GM19043 (cell line): ENCODE data around the gene FYTTD1.

ENCODE experiments used
- ATAC-seq: cut with Tn5 transposase; IDR thresholded peaks from one replicate; pipeline ENCODE4 v1.9.1; 2021; ENCODE audit warnings: low read depth; ENCODE audit not compliant: unreplicated experiment

The FYTTD1 gene

DNA sequence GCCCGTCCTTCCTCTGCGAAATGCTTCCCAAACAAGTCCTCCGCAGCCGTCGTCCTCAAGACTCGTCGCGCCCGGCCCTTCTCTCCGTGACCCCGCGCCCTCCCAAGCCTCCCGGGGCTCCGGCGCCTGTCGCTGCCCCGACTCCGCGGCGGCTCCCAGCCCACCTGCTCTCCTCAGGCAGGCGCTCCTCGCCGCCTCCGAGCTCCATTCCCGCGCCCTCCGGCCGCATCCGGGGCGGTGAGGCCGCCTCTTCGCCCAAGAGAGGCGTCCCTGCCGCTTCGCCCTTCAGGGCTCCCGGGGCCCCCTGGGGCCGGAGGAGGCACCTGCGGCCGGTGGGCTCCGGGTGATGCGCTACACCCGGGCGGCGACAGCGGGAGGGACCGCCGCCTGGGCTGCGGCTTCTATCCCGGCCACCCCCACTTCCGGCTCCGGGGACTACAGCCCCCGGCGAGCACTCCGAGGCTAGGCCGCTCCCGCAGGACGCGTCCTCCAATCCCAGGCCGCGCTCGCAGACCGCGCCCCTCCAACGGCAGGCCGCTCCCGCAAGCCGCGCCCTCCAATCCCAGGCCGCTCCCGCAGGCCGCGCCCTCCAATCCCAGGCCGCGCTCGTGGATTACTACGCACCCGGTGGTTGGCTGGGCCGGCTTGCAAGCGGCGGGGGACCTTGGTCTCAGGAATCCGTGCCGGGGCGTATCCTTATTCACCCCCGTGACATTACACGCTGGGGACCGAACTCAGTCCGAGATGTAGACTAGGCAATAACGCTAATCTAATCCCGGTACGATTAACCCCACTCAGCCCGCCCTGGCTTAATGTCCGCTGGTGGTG lies 13.0 kb upstream of the FYTTD1 start, which contains the start of gene RUBCN:
Gene RUBCN, minus strand, starts transcription at position 414 of the 828 bp plus-strand sequence. Its CDS starts 185 bp downstream, at position 229.
- ATAC-seq, result peak; percentile 68

DNA sequence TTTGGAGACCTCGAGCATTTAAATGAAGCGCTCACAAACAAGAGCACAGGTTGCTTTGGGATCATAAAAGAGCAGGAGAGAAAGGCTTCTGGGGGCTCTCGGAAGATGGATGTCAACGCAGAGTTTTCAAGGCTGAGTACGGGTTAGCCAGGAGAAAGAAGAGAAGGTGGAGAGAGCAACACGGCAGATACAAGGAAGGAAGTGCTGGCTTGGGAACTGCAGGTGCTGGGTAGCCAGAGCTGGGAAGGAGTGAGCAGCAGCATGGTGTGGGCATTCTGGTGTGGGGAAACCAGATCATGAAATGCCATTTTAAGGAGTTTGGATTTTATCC lies 12.4 kb upstream of the FYTTD1 start:
- no peak for ATAC-seq

DNA sequence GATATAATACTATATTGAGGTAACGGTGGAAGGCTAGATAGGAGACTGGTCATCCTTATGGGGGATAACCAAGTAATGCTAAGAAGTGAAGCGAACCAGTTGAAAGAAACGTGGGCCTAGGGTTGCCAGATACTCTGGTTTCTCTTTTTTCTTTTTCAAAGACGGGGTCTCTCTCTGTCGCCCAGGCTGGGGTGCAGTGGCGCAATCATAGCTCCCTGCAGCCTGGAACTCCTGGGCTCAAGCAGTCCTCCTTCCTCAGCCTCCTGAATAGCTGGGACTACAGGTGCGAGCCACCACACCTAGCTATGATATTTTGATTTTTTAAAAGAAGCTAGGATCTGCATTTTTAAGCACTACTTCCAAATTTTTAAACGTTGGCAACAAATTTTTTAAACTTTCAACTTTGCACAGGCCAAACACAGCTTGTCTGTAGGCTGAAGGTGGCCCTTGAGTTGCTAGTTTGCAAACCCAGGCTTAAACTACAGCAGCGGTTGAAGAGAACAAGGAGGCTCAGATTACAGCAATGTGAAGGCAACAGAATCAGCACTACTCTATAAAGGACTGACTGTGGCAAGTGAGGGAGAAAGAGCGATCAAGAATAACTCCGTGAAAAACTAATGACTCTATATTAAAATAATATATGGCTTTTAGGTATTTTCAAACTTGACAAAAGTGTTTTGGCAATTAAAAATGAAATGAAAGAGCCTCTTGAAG lies 11.8 kb upstream of the FYTTD1 start:
- no peak for ATAC-seq

DNA sequence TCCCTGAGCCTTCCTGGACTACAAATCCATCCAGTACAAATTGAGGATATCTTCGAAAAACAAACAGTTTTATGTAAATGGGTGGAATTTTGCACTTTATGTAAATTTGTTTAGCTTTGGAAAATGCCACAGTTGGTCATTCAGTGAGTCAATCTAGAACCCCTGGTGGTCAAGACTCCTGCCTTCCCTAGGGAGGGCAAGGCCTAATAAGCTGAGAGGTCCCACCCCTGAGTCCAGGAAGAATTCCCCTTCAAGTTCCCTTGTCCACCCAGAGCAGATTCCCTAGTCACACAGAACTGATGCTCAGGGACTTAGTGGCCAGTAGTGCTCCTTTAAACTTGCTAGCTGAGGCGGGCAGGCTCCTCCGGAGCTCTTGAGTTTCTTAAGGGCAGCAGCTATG lies 6.9 kb upstream of the FYTTD1 start:
- ATAC-seq, result no peak

DNA sequence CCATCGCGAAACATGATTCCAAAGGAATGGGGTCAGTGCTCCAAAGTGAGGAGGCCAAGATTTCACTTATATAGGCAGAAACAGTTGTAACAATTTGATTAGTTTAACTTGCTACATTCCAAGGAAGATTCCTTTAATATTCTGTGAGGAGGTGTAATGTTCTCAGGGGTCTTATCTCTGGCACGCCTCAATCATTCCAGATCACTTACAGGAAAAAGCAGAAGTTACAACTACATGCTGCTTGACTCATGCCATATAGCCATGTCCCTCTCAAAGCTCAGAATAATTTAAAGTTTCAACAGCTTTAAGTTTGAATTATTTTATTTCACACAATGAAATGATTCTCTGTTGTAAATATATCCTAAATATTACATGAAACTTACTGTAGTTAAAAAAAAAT lies 3.5 kb upstream of the FYTTD1 start:
- ATAC-seq, result no peak

DNA sequence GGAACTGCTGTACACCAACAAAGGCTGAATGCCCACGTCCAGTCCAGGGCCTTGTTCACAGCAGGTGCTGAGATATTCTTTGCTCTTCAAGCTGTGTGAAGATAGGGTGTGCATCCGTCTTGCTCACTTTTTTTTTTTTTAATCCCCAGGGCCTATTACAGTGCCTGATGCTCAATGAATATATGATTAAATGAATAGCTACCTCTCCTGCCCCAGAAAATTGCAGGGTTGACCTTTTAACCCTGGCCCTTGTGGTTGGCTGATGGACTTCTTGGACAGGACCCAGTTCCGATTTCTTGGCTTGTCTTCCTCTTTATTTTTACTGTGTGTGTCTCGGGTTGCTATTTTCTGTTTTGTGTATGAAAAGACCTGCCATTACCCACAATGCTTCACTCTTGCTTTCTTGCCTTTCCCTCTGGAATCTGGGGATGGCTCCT lies 2.9 kb upstream of the FYTTD1 start:
- ATAC-seq, result no peak

DNA sequence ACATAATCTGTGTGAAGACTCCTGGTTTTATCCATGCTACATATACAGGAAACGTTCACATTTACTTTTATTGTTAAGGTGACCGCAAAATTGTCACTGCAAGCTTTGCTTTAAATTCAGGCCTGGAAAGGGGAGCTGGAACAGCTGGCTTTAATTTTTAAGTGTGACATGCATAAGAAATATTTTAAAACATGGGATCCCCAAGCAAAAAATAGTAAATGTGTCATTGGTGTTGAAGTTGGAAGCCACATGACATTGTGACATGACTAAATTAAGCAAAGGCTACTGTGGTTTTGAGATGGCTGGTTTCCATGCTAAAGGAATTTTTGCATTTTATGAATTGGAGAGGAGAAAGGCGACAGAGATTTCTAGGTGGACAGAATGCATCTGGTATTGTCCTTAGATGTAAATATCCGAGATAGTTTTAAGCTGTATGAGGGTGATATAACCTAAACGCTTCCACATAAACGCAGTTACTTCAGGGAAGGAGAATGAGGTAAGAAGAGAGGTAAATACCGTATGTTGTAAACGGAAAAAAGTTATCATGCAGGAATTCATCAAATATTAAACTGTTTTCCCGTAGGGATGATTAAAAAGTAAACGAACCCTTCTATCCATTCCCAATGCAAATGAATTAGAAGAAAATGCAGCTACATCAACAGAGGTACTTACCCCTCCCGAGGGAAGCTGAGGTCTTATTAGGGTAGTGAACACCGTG lies 927 bp upstream of the FYTTD1 start:
- ATAC-seq, result no peak

DNA sequence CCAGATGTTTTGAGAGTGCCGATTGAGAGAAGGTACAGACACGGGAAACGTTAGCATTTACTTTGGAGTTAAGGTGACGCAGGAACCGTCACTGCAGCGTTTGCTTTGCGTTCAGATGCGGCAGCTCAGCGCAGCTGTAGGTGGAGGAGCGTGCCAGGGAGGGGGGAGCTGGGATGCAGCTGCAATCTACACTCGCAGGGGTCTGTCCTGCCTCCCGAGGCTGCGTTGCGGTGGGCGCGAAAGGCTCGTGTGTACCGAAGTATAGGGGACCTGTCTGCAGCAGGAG lies 425 bp upstream of the FYTTD1 start:
- peak; percentile 36 for ATAC-seq

DNA sequence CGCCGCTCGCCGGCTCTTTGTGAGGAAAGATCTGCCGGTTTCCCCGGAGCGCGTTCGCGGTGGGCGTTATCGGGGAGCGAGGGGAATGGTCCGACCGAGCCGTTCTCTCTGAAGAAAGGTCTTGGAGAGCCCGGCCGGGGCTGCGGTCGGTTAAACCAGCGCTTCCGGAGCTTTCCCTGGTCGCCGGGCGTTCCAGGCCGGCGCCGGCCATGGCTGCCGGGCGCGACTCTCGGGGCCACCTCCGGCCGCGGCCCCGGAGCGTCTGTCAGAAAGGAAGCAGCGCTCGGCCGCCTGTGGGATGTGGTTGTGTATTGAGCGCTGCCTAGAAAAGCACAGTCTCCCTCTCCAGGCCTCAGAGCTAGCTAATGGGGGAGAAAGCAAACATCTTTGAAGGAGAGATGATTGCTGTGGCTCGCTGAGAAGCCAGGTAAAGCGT lies 731 bp downstream of the FYTTD1 start:
- peak; percentile 43 for ATAC-seq

DNA sequence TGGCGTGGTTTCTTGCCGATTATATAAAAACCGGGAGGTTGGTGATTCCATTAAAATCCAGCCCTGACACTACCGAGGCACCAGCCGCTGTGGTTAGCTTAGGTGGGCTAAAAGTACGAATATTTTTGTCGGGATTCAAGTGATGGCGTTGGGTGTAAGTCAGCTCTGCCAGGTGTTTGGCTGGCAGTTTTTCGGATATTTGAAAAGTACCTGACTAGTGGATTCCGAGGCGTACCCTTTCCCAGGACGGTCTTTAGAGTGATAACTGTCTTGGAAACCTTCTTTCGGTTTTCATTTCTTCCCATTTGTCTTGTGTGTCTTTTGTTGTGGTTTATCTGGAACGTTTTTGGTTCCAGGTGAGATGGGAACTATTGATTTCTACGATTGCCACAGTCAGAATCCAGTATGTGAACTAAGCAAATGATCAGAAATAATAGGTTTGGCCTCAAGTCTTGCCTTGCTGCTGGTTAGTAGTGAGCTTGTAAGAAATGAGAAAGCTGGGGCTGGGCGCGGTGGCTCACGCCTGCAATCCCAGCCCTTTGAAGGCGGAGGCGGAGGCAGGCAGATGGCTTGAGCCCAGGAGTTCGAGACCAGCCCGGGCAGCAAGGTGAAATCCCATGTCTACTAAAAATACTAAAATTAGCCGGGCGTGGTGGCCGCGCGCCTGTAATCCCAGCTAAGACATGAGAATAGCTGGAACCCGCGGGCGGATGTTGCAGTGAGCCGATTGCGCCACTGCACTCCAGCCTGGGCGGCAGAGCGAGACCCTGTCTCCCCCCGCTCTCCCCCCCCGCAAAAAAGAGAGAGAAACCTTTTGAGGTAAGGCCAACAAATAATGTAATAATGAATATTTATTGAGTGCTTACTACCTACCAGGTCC lies 1.4 kb downstream of the FYTTD1 start:
- ATAC-seq, result no peak

DNA sequence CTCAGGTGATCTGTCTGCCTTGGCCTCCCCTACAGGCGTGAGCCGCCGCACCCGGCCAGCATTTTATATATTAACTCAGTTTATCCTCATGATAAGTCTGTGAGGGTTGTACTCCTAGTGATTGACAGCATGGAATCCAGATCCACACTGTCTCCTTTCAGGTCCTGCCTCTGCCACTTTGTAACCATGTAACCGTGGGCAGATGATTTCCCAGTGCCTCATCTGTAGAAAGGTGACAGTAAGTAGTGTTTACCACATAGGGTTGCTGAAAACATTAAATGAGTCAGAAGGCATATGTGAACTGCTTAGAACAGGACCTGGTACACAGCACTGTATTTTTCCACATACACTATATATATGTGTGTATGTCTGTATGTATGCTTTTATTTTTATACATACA lies 2.4 kb downstream of the FYTTD1 start:
- no peak for ATAC-seq

DNA sequence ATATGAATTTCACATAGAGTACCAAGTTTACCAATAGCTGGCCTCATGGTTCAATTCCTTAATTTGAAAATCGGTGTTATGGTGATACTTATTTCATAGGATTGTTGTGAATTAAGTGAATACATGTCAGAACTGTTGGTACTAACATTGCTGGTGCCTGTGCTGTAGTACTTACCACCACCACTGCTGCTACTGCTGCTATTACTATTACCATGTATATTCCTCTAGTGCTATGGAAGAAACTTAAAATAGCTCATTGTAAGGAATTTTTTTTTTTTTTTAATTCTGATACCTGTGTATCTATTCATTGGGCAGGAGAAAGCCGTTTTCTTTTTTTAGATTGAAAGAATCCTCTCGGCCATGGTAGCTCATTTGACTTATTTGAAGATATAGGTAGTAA lies 3.6 kb downstream of the FYTTD1 start:
- no peak for ATAC-seq

DNA sequence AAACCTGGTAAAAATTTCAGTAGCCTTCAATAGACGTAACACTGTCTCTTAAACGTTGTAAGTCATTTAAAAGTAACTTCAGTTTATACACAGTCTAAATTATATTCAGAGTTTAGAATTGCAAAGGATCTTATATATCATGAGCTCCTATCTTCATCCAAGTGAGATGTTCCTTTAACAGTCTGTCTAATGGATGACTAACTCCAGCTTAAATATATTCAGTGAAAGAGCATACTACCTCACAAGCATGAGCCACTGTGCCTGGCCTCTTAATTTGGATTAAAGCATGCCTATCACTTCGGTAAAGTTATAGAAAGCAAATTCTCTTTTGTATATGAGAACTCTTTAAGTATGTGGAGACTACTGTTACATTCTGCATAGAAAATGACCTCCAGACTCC lies 7.0 kb downstream of the FYTTD1 start:
- no peak for ATAC-seq

DNA sequence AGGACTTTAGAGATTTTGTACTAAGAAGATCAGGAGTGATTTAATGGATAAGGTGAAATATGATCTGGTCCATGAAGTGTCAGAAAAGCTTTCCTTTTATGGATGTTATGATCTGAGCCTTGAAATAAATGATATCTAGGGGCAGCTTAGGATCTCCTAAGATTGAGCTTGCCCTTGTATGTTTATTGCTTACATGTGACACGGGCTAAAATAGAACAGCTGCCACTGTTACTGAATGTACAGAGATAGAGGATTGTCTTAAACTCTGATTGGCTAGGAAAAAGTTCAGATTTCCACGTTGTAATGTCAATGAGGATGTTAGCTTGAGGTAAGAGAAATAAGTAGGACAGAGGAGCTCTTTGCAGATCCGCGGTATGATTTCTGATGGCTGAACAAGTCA lies 8.8 kb downstream of the FYTTD1 start:
- ATAC-seq, result no peak

DNA sequence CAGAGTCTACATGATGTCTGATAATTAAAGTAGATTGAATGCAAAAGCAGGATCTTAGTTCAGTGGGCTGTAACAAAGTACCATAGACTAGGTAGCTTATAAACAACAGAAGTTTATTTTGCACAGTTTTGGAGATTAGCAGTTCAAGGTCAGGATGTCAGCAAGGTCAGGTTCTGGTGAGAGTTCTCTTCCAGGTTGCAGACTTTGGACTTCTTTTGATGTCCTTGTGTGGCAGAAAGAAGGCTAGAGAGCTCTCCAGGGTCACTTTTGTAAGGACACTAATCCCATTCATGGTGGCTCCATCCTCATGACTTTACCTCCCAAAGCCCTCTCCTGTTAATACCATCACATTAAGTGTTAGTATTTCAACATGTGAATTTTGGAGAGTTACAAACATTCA lies 12.1 kb downstream of the FYTTD1 start:
- ATAC-seq, result no peak

DNA sequence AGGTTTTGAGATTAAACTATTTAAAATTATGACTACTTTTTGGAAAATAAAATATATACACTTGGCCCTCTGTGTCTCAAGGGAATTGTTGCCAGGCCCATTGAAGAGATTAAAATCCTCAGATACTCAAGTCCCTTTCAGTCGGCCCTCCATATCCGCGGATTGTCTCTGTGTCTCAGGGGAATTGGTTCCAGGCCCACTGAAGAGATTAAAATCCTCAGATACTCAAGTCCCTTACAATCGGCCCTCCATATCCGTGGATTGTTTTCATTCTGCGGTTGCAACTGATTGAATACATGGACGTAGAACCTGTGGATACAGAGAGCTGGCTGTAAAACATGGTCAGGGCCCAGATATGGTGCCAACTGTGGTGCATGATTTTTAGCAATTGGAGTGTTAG lies 25.6 kb downstream of the FYTTD1 start:
- no peak for ATAC-seq

DNA sequence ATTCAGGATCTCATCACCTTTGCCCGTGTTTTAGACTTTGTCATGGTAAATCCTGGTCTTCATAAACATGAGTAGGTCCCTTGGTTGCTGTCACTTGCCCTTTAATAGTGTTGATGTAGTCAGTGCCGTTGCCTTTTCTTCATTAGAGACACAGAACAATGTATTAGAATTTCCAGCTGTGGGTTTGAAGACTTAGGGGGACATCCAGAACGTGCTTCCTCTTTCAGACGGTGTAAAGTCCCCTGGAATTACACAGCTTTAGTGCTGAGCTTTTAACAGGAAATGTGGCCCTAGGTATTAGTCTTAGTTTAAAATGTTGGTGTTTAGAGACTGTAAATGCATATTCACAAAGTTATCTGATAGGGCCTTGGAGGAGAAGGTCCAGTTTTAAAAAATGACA lies 32.5 kb downstream of the FYTTD1 start:
- no peak for ATAC-seq

DNA sequence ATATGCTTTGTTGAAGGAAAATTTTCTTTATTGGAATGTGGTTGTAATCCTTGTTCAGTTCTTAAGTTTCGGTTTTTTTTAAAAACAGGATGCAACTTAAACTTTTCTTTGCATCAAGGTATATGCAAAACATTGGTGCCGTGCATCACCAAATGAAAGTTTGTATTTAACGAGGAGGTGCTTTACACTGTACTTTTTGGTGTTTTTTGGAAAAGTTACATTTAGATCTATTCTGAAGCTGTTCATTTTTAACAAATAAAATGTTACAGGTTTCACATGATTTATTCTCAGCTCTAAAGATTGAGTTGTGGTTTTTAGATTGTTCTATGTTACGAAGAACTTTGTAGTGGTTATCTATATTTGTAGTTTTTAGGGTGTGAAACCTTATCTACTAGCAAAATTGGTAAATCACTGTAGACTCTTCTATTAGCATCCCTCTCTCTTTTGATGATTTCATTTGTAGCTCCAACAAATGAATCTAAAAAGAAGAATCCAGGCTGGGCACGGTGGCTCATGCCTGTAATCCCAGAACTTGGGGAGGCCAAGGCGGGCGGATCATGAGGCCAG lies 34.4 kb downstream of the FYTTD1 start:
- no peak for ATAC-seq

DNA sequence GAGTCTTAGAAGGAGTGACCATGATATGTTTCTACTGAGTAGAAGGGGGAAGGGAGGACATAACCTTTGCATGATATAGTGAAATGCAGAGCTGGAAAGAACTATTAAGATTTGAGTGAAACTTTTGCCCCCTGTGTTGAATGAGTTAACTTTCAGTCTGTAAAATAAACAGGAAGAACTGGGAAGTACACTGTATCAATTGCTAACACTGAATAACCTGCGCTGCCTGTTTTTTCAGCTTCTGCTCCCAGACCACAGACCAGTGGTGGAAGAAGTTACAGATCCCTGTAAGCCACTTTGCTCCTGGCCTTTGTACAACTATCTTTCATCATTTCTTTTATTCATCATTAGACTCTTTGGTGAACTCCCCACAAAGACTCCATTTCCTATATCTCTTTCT lies 37.7 kb downstream of the FYTTD1 start:
- ATAC-seq, result no peak

DNA sequence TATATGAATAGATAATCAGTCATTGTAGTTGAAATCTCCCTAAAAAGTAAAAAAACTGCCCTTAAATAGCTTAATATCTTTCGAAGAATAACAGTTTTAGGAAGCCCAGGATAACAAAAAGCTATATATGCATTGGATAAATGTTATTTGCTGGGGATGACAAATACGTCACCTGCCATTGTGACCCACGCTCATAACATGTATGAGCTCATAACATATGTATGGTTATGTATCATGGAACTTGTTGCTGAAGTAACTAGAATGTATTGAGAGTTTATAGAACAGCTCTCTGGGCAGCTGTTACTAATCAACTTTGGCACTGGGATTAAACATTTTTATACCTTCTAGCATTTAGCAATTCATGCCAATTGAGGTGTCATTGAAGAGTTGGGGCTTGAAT lies 39.6 kb downstream of the FYTTD1 start:
- ATAC-seq, result no peak
